ENCODE measurements around the gene SORCS2.

- TF ChIP-seq POLR2A (IDR thresholded peaks at IDR 0.05) (no peak), CTCF (IDR thresholded peaks at IDR 0.05) (no peak)
These were observed 401.5 kb downstream of the SORCS2 start for GRCh38 chr4:7593646-7594412.

Data from right lobe of liver (tissue), 4 donors.